A673 (cell line): ENCODE data around the gene GRID1.

ENCODE experiments used
- CTCF ChIP-seq: fragments of 300-800, 200-600 bp; sonication (generic); conservative IDR thresholded peaks from 2 replicates; pipeline ENCODE4 v1.5.1; 2017; ENCODE audit warnings: low read depth, mild to moderate bottlenecking, antibody characterized with exemption, low read length, moderate library complexity, mixed read lengths
- EZH2 ChIP-seq: fragments of 200-600 bp; sonication (generic); IDR thresholded peaks from 2 replicates; pipeline ENCODE4 v1.6.1; 2017; ENCODE audit warnings: borderline replicate concordance, low read depth, mild to moderate bottlenecking, mixed read lengths, antibody characterized with exemption, low read length; ENCODE audit not compliant: poor library complexity, severe bottlenecking

- TF ChIP-seq EZH2 = no peak
- no peak for TF ChIP-seq CTCF
These were observed 387.8 kb downstream of the GRID1 start for GRCh38 chr10:85978566-85979358.
